Glomerular endothelial cell (primary cell): Measurements from ENCODE around the gene AFF3. TPM values are rescaled to one million over a fixed set of nuclear protein-coding genes. Genes with fewer than 3 reads are reported as not detected.
"Not testable (repeated sequence)": the region's sequence is repeated elsewhere in the genome, so short reads cannot be mapped to it uniquely, and the experiment has no call there.

ENCODE experiments used
- DNase-seq: peaks from one replicate; pipeline ENCODE4 v3.0.0-alpha.2; 2011; ENCODE audit warnings: low read depth, low spot score; ENCODE audit errors: extremely low read depth
- total RNA-seq: library from RNA; depleted of rRNA; stranded (reverse); fragments of >200 nt; gene quantifications from 2 replicates; pipeline ENCODE4 v1.2.3, GENCODE V29; 2015

AFF3 gene
- total RNA-seq, 1 donor from 2014 or later, result 4.6 TPM

DNA sequence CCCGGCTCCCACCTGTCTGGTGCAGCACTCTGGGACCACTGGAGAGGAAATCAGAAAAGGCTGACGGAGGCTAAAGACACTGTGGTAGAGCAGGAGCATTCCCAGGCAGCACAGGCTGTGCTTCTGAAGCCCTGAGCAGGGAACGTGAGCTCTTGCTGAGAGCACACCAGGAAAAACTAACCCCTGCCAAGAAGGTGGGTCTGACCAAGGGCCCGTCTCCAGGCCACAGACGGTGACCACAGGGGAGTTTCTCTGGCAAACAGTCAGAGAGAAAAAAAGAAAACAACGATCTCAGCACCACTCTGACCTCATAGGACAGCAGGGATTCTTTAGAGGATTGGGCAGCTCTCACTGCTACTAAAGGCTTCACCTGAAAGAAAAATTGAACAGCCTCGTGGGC is 201.4 kb downstream of the AFF3 start:
- no peak for DNase-seq

DNA sequence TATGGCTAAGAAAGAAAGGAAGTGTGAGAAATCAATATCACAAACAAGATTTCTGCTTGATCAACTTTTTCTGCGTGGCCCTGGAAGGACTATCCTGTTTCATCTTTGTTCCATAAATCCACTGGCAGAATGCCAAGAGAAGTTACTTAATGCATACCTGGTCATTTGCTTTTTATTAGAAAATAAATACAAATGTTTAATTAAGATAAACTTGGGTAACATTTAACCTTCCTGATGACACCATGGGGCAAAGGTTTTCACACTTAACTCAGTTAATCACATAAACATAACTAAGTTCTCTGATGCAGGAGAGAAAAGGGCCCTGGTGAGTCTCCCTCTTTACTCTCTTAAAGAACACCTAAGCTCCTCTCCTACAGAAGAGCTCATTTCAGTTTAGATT is 203.3 kb downstream of the AFF3 start:
- no peak for DNase-seq

DNA sequence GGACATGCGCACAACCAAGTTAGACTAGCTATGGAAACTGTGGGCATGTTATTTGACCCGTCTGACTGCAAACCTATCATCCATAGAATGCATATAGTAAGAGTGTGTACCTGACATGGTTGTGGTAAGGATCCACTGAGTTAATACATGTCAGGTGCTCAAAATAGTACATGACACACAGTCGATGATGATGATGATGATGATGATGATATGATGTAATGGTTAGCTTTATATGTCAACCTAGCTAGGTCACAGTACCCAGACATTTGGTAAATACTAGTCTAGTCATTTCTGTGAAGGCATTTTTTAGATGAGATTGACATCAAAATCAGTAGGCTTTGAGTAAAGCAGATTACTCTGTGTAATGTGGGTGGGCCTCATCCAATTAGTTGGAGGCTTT is 204.1 kb downstream of the AFF3 start:
- DNase-seq, result no peak

- DNase-seq, result no peak
Measured at GRCh38 chr2:99936065-99936464, 206.3 kb downstream of the AFF3 start.

GRCh38 chr2:99935662-99936061 is 206.7 kb downstream of the AFF3 start:
- no peak for DNase-seq

DNA sequence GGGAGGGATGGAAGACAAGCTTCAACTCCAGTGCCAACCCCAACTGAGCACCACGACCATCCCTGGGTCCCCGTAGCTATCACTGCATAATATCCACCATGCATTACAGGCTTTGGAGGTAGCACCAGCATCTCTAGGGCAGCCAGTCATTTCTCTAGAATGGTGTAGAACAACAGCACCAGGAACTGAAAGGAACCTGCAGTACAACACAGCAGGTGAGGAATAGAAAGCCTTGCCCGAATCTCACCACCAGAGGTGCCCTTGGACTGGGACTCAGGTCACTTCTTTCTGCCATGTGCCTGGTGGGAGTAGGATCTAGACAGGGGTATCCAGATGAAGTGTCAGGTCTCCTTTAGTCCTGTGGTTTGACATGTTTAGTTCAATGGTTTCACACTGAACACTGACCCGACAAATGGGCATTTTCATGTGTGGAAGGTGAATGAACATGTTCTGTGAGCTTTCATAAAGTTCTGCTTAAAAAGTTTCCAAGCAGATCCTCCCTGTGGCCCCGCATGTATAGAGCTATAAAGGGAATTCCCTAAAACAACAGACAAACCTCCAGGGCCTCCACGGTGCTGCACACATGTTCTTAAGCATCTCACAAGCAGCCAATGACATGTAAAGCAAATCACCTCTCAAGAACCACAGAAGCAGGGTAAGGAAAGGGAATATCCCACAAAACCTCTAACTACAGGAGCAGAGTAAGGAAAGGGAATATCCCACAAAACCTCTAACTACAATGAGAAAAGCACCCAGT is 208.3 kb downstream of the AFF3 start:
- no peak for DNase-seq

- DNase-seq, result not testable (repeated sequence)
Measured at GRCh38 chr2:99933491-99933890, 208.9 kb downstream of the AFF3 start.

- no peak for DNase-seq
Measured at GRCh38 chr2:99928470-99929053, 213.8 kb downstream of the AFF3 start.

DNA sequence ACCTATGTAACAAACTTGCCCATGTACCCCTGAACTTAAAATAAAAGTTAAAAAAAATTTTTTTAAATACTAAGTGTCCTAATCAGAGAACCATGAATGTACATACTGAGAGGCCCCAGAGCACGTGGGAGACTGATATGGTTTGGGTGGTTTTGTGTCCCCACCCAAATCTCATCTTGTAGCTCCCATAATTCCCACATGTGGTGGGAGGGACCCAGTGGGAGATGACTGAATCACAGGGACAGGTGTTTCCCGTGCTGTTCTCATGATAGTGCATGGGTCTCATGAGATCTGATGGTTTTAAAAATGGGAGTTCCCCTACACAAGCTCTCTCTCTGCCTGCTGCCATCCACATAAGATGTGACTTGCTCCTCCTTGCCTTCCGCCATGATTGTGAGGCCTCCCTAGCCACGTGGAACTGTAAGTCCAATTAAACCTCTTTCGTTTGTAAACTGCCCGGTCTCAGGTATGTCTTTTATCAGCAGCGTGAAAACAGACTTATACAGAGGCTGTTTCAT is 214.6 kb downstream of the AFF3 start:
- DNase-seq, result not testable (repeated sequence)

DNA sequence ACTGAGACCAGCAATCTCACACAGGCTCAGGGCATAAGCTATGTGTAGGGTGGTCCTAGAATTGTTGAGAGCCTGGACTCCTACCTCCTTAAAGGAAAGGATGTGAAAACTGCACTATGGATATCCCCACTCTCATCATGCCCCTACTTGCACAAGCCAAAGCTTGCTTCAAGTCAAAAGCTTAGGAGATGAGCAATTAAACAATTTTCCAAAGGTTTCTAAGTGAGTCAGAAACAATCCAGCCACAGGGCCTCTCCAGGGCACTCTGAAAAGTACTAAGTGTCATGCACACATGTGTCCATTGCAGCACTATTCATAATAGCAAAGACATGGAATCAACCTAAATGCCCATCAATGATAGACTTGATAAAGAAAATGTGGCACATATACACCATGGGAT is 215.4 kb downstream of the AFF3 start:
- no peak for DNase-seq

DNA sequence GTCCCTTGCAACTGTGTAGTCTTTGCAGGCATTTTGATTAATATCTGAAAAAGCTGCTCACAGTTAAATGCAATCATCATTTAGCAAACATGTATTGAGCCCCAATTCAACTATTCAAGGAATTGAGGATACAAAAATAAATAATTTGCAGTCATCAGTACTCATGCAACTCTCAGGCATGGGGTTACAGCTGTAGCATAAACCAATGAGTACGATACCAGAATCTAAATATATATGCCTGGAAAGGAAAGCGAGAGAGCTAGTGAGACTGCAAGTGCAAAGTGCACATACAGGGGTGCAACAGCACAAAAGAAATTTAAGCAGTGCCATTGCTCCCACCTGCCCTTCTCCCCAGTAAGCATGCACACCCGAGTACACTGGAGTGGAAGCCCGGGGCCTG is 216.4 kb downstream of the AFF3 start:
- no peak for DNase-seq

DNA sequence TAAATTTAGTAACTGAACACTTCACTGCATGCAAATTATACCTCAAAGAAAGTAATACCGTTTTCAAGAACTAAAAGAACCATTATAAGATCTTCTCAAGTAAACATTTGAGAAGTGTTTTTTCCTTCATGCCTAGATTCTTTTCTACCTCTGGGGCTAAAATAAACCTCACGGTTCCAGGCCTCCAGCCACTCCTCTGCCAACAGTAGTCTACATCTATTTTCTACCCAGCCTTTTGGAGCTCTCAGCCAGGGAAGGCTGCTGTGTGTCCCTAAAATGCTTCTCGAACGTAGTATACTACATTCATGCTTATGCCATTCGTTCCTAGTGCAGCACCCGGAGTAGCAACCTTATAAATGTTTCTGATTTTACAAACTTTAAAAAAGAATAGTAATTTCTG is 219.7 kb downstream of the AFF3 start:
- DNase-seq, result no peak

GRCh38 chr2:99921903-99922302 is 220.5 kb downstream of the AFF3 start:
- DNase-seq, result no peak

- no peak for DNase-seq
Measured at GRCh38 chr2:99918389-99918788, 224.0 kb downstream of the AFF3 start.

DNA sequence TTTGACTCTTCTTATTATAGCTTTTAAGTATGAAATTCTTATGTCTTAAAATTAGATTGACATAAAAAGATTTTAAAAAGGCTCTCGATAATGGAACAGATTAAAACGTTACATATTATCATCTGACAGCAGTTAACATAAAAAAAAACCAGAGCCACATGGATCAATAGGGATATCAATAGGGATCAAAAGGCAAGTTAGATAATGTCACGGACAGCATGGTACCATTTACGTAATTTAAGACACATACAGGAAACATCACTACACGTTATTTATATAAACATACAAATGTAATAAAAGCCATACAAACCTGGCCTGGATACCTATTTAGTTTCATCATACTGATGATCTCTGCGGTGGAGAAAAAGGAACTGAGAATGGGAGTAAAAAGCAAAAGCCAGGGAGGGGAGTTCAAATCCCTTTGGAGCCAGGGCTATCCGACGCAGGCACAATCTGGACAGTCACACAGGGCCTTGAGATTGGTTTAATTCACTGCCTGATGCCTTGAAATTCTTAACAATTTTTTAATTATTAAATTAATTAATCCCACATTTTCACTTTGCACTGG is 227.2 kb downstream of the AFF3 start:
- no peak for DNase-seq

- DNase-seq, result no peak
Measured at GRCh38 chr2:99911736-99912135, 230.7 kb downstream of the AFF3 start.

GRCh38 chr2:99910902-99911301 is 231.5 kb downstream of the AFF3 start:
- no peak for DNase-seq

GRCh38 chr2:99905636-99906035 is 236.8 kb downstream of the AFF3 start:
- no peak for DNase-seq

GRCh38 chr2:99905025-99905424 is 237.4 kb downstream of the AFF3 start:
- DNase-seq, result no peak

DNA sequence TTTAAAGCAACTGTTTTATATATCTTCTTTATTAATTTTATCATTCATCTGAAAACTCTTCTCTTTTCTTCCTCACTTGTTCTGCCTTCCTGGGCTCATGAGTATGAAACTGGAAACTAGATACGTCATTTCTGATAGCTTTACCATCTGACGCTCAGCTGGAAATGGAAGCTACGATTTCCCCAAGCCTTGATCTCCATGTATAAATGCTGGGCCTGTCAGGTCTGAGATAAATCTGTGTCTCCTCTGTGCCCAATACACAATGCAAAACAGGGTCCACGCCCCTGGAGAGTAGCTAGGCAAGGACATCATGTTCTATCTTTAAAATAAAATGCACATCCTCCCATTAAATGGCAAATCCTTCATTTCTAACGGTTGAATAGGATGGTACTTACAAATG is 238.4 kb downstream of the AFF3 start:
- DNase-seq, result no peak

DNA sequence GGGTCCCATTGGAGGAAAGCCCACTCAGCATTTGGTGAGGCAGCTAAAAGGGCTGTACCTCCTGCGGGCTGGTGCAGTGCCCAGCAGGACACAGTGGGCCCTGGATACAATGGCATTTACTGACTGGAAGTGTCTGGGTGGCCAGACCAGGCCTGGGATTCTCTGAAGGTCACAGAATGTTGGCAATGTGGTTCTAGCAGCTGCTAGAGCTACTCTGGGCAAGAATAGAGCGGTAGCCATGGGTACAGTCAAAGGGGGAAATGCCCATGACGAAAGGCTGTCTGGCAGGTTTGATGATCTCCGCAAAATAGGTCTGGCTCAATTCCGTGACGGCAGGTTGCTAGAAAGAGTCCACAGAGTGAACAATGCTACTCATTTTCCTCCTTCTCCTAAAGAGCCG is 241.8 kb downstream of the AFF3 start:
- no peak for DNase-seq

DNA sequence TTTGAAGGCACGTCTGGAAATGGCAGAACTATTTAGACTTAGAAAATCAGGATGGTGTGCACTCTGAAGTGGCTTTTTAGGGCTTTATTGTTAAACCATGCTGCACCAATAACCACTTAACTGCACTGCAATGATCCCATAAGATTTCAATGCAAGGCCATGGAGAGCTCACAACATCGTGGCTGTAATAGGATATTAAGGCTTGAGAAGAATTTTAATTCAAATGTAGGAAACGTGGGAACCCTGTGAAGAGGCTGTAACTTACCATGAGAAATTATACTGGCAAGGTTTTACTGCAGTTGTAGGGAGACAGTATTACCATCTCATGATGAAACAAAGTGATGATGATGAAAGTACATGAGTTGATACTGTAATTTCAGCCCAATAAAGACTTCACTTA is 242.5 kb downstream of the AFF3 start:
- DNase-seq, result no peak
